Cardiac muscle cell (in vitro differentiated cells and primary cell): ENCODE results near the gene MAP3K19. TPM values are rescaled to one million over a fixed set of nuclear protein-coding genes. Genes with fewer than 3 reads are reported as not detected.
A peak's percentile ranks its signal among the peaks of the same experiment; 100 is the strongest.

Experiments used
- DNase-seq, 2 donors: peaks; one replicate each; pipeline versions ENCODE4 v3.0.0 to v3.0.0-alpha.2; 2010 to 2017; ENCODE audit warnings: low read depth in 1 of 2, low spot score in 1 of 2
- H3K27ac ChIP-seq: fragments of 200-600 bp; sonication (generic); 2 replicates; pipeline ENCODE4 v1.5.1; 2016
- H3K27me3 ChIP-seq: fragments of 200-600 bp; sonication (generic); 2 replicates; pipeline ENCODE4 v1.6.0; 2016; ENCODE audit warnings: control low read depth
- H3K36me3 ChIP-seq: fragments of 200-600 bp; sonication (generic); 2 replicates; pipeline ENCODE4 v1.5.1; 2016; ENCODE audit warnings: control low read depth
- H3K4me1 ChIP-seq: fragments of 200-600 bp; sonication (generic); 2 replicates; pipeline ENCODE4 v1.8.1; 2017; ENCODE audit warnings: low read depth, mild to moderate bottlenecking, mixed run types
- H3K4me3 ChIP-seq: fragments of 200-600 bp; sonication (generic); 2 replicates; pipeline ENCODE4 v1.5.1; 2016; ENCODE audit warnings: mild to moderate bottlenecking
- H3K9me3 ChIP-seq: fragments of 200-600 bp; sonication (generic); 2 replicates; pipeline ENCODE4 v1.5.1; 2017; ENCODE audit warnings: low read depth, mild to moderate bottlenecking, control low read depth
- CTCF ChIP-seq: IDR thresholded peaks from 2 replicates; pipeline ENCODE4 v1.5.1; 2012; ENCODE audit warnings: low read depth, mild to moderate bottlenecking, low read length
- polyA plus RNA-seq: library from polyadenylated mRNA; unstranded; fragments of >200 nt; fragmentation: Nextera tagmentation; extraction: Ambion mirVana; gene quantifications from 2 replicates; pipeline ENCODE4 v1.2.1, GENCODE V29; 2016
- total RNA-seq: library from RNA; depleted of rRNA; stranded (reverse); fragments of >200 nt; gene quantifications from 2 replicates; pipeline ENCODE4 v1.2.3, GENCODE V29; 2016

The MAP3K19 gene
- total and polyA plus RNA-seq, 2 experiments from 2014 or later, result not detected

DNA sequence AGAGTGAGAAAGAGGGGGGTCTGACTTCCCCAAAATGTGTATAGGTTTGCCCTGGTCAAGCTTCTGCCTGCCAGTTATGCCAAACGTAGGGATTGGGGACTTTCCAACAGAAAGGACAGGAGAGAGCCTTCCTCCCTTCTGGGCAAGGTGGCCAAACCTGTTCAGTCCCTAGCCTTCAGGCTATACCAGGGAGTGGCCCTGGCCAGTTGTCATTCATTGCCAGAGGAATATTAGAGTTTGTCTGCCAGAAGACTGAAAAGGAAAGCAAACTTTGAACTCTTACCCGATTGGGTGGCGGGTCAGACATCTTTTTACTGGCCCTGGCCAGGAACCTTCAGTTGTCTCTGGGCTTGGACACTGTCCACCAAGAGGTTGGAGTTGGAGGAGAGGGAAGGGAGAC, 27.0 kb upstream of the MAP3K19 start:
- Histone ChIP-seq H3K36me3 (no peaks in the 10 kb centered on the region), H3K4me3 (no peak overlapping the region), H3K9me3 (no peaks in the 10 kb centered on the region), H3K4me1 (no peaks in the 10 kb centered on the region), H3K27ac (no peak overlapping the region), H3K27me3 (no peaks in the 10 kb centered on the region)
- DNase-seq, result no peak
- TF ChIP-seq CTCF, result no peak

- no peaks in the 10 kb centered on the region for H3K4me1 ChIP-seq
- no peaks in the 10 kb centered on the region for H3K27me3 ChIP-seq
- H3K4me3 ChIP-seq, result no peak overlapping the region
- no peaks in the 10 kb centered on the region for H3K36me3 ChIP-seq
- H3K27ac ChIP-seq, result no peak overlapping the region
- no peak for TF ChIP-seq CTCF
- no peaks in the 10 kb centered on the region for H3K9me3 ChIP-seq
- DNase-seq, result no peak
These were observed 25.1 kb upstream of the MAP3K19 start for GRCh38 chr2:135072125-135072997.

DNA sequence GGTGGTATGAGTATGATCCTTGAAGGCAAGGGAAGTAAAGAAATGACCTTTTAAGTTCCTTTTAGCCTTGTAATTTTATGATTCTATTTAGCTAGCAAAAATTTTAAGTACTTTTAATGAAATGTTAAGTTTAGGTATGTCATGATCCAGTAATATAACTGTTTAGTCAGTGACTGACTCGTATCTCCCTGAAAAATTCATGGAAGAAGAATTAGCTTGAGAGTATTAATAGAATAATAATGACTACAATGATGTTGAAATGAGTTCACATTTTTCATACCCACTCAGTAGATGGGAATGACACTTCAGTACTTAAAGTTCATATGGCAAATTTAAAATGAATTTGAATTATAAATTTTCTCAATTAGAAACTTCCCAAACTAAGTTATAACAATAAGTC, 19.5 kb upstream of the MAP3K19 start:
- H3K27me3 ChIP-seq, result no peaks in the 10 kb centered on the region
- H3K4me1 ChIP-seq, result no peaks in the 10 kb centered on the region
- no peak for TF ChIP-seq CTCF
- H3K36me3 ChIP-seq, result no peaks in the 10 kb centered on the region
- no peaks in the 10 kb centered on the region for H3K9me3 ChIP-seq
- DNase-seq, result no peak
- H3K27ac ChIP-seq, result no peak overlapping the region
- H3K4me3 ChIP-seq, result no peak overlapping the region

GRCh38 chr2:135064149-135064548, 16.9 kb upstream of the MAP3K19 start:
- H3K4me1 ChIP-seq, result no peaks in the 10 kb centered on the region
- no peak overlapping the region for H3K4me3 ChIP-seq
- DNase-seq, result no peak
- no peak overlapping the region for H3K27ac ChIP-seq
- H3K27me3 ChIP-seq, result no peaks in the 10 kb centered on the region
- no peak for TF ChIP-seq CTCF
- peaks cover 5% of the 10 kb centered on the region for H3K36me3 ChIP-seq
- H3K9me3 ChIP-seq, result no peaks in the 10 kb centered on the region

DNA sequence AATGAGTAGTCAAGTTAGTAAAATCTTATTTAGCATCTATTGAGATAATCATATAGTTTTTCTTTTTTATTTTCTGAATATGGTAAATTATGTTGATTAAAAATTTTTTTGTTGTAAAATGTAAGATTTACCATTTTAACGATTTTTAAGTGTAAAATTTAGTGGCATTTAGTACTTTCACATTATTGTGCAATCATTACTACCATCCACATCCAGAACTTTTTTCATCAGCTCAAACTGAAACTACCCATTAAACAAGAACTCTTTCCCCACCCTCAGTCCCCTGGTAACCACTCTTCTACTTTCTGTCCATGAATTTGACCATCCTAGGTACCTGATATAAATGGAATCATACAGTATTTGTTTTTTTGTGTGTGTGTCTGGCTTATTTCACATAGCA, 16.0 kb upstream of the MAP3K19 start:
- H3K4me3 ChIP-seq, result no peak overlapping the region
- H3K4me1 ChIP-seq, result no peaks in the 10 kb centered on the region
- TF ChIP-seq CTCF, result no peak
- peaks cover 5% of the 10 kb centered on the region for H3K36me3 ChIP-seq
- DNase-seq, result peak in 1 of 2 donors; percentile 8
- H3K27ac ChIP-seq, result no peak overlapping the region
- no peaks in the 10 kb centered on the region for H3K9me3 ChIP-seq
- no peaks in the 10 kb centered on the region for H3K27me3 ChIP-seq
